Neuronal stem cell (in vitro differentiated cells): ENCODE results near the gene RALGAPA2.

ENCODE experiments used
- DNase-seq: peaks from one replicate; pipeline ENCODE4 v3.0.0-alpha.2; 2013; ENCODE audit warnings: low spot score
- H2AFZ ChIP-seq: one replicate; pipeline ENCODE4 v1.6.1; 2013; ENCODE audit warnings: mild to moderate bottlenecking, low read length, inconsistent platforms
- H2AK5ac ChIP-seq: 2 replicates; pipeline ENCODE4 v1.6.1; 2013; ENCODE audit warnings: low read depth, mild to moderate bottlenecking, inconsistent platforms, low read length, moderate library complexity, mixed read lengths
- H2BK120ac ChIP-seq: 2 replicates; pipeline ENCODE4 v1.6.1; 2013; ENCODE audit warnings: low read depth, mild to moderate bottlenecking, inconsistent platforms, low read length, moderate library complexity, mixed read lengths
- H2BK12ac ChIP-seq: one replicate; pipeline ENCODE4 v1.6.1; 2013; ENCODE audit warnings: low read length, inconsistent platforms
- H2BK15ac ChIP-seq: 2 replicates; pipeline ENCODE4 v1.6.1; 2013; ENCODE audit warnings: mild to moderate bottlenecking, low read length, inconsistent platforms, mixed read lengths
- H2BK5ac ChIP-seq: one replicate; pipeline ENCODE4 v1.6.1; 2013; ENCODE audit warnings: inconsistent platforms, mild to moderate bottlenecking, low read length, moderate library complexity
- H3K14ac ChIP-seq: one replicate; pipeline ENCODE4 v1.6.1; 2013; ENCODE audit warnings: low read length, inconsistent platforms
- H3K18ac ChIP-seq: 2 replicates; pipeline ENCODE4 v1.6.1; 2013; ENCODE audit warnings: low read length, inconsistent platforms
- H3K23ac ChIP-seq: 2 replicates; pipeline ENCODE4 v1.6.1; 2013; ENCODE audit warnings: low read depth, mild to moderate bottlenecking, mixed read lengths, low read length, inconsistent platforms; ENCODE audit not compliant: poor library complexity
- H3K27ac ChIP-seq: replicated peaks from 3 replicates; pipeline ENCODE4 v1.5.1; 2013; ENCODE audit warnings: low read length, inconsistent platforms
- H3K27me3 ChIP-seq, 3 experiments: 2 replicates each; pipeline ENCODE4 v1.6.1; 2013; ENCODE audit warnings: low read length in 3 of 3, mild to moderate bottlenecking in 2 of 3, inconsistent platforms in 1 of 3, low read depth in 1 of 3, mixed read lengths in 1 of 3, moderate library complexity in 1 of 3; ENCODE audit not compliant: control insufficient read depth in 3 of 3, insufficient read depth in 3 of 3
- H3K36me3 ChIP-seq, 2 donors: replicated peaks in 1 of 2; 2 replicates each; pipeline ENCODE4 v1.6.1; 2013; ENCODE audit warnings: low read length in 2 of 2; ENCODE audit not compliant: control insufficient read depth in 2 of 2, insufficient read depth in 2 of 2
- H3K4ac ChIP-seq: 2 replicates; pipeline ENCODE4 v1.6.1; 2013; ENCODE audit warnings: inconsistent platforms, mild to moderate bottlenecking, low read length, moderate library complexity
- H3K4me1 ChIP-seq, 2 donors: 1 replicate in 1 of 2; 2 replicates in 1 of 2; pipeline ENCODE4 v1.6.1; 2013; ENCODE audit warnings: low read length in 2 of 2, low read depth in 1 of 2; ENCODE audit not compliant: control insufficient read depth in 2 of 2, insufficient read depth in 1 of 2
- H3K4me2 ChIP-seq: one replicate; pipeline ENCODE4 v1.6.1; 2013; ENCODE audit warnings: mild to moderate bottlenecking, low read length, inconsistent platforms; ENCODE audit not compliant: insufficient read depth, poor library complexity, severe bottlenecking
- H3K4me3 ChIP-seq, 2 donors: 2 replicates each; pipeline ENCODE4 v1.5.1; 2013; ENCODE audit warnings: low read length in 2 of 2, mild to moderate bottlenecking in 2 of 2, inconsistent platforms in 1 of 2, moderate library complexity in 1 of 2
- H3K79me1 ChIP-seq: one replicate; pipeline ENCODE4 v1.6.1; 2013; ENCODE audit warnings: low read depth, mild to moderate bottlenecking, inconsistent platforms, low read length, moderate library complexity
- H3K9ac ChIP-seq: one replicate; pipeline ENCODE4 v1.6.1; 2013; ENCODE audit warnings: mild to moderate bottlenecking, low read depth, low read length, inconsistent platforms; ENCODE audit not compliant: poor library complexity
- H3K9me3 ChIP-seq, 2 donors: replicated peaks in 1 of 2; 2 replicates each; pipeline versions ENCODE3 to v1.6.1; 2013; ENCODE audit warnings: low read length in 2 of 2, mild to moderate bottlenecking in 2 of 2, inconsistent platforms in 1 of 2, low read depth in 1 of 2, mixed read lengths in 1 of 2, moderate library complexity in 1 of 2; ENCODE audit not compliant: control insufficient read depth in 2 of 2, insufficient read depth in 1 of 2
- H4K8ac ChIP-seq: one replicate; pipeline ENCODE4 v1.6.1; 2013; ENCODE audit warnings: low read depth, mild to moderate bottlenecking, inconsistent platforms, low read length, moderate library complexity
- H4K91ac ChIP-seq: one replicate; pipeline ENCODE4 v1.6.1; 2013; ENCODE audit warnings: low read length, low read depth, mild to moderate bottlenecking, inconsistent platforms; ENCODE audit not compliant: poor library complexity
- WGBS, 2 donors: extraction: QIAGEN DNeasy Blood & Tissue Kit; methylation state at CpG; one replicate each; pipeline ENCODE4 v1.1.7; 2013; ENCODE audit warnings: missing lambda C conversion rate in 2 of 2, mixed read lengths in 1 of 2; ENCODE audit not compliant: insufficient read length in 2 of 2, insufficient replicate concordance in 1 of 2; ENCODE audit errors: extremely low coverage in 2 of 2; 5-methylcytosine and 5-hydroxymethylcytosine counted together

The RALGAPA2 gene

GRCh38 chr20:20398123-20398522, 314.3 kb downstream of the RALGAPA2 start:
- Histone ChIP-seq H3K4me3 (no peak overlapping the region), H3K14ac (no peak overlapping the region)
- no CpG with 5 or more reads among the region's 7 CpGs for WGBS, 2 donors

GRCh38 chr20:20396794-20397193, 315.6 kb downstream of the RALGAPA2 start:
- no peak overlapping the region for H3K27ac ChIP-seq
- no peak overlapping the region for H4K91ac ChIP-seq
- no peak overlapping the region for H3K4ac ChIP-seq
- H3K4me3 ChIP-seq, result no peak overlapping the region
- WGBS, 2 donors, result no CpG with 5 or more reads among the region's 3 CpGs
- H2AFZ ChIP-seq, result no peak overlapping the region
- H3K79me1 ChIP-seq, result no peaks in the 10 kb centered on the region
- no peak overlapping the region for H3K4me2 ChIP-seq
- H2BK5ac ChIP-seq, result no peak overlapping the region
- H3K18ac ChIP-seq, result no peak overlapping the region
- no peaks in the 10 kb centered on the region for H3K9me3 ChIP-seq
- no peak overlapping the region for H3K14ac ChIP-seq
- H2BK12ac ChIP-seq, result no peak overlapping the region
- H4K8ac ChIP-seq, result no peak overlapping the region
- DNase-seq, result no peak
- no peak overlapping the region for H2BK15ac ChIP-seq
- peaks cover 17 to 21% of the 10 kb centered on the region in 2 donors for H3K4me1 ChIP-seq
- no peak overlapping the region for H3K9ac ChIP-seq
- no peak overlapping the region for H2AK5ac ChIP-seq
- H2BK120ac ChIP-seq, result no peak overlapping the region
- H3K23ac ChIP-seq, result no peak overlapping the region
- H3K36me3 ChIP-seq, result peaks cover 2 to 4% of the 10 kb centered on the region in 2 donors
- peaks cover 0 to 32% (median 0%) of the 10 kb centered on the region in 3 experiments for H3K27me3 ChIP-seq

More at GRCh38 chr20:20398123-20398522, 314.3 kb downstream of the RALGAPA2 start:
- no peak overlapping the region for H3K23ac ChIP-seq
- no peak overlapping the region for H3K4ac ChIP-seq
- DNase-seq, result no peak
- peaks cover 17 to 21% of the 10 kb centered on the region in 2 donors for H3K4me1 ChIP-seq
- H2BK120ac ChIP-seq, result no peak overlapping the region
- H4K8ac ChIP-seq, result no peak overlapping the region
- H3K9ac ChIP-seq, result no peak overlapping the region
- no peak overlapping the region for H4K91ac ChIP-seq
- H3K27ac ChIP-seq, result no peak overlapping the region
- no peaks in the 10 kb centered on the region for H3K36me3 ChIP-seq
- no peak overlapping the region for H2AK5ac ChIP-seq
- no peak overlapping the region for H2BK15ac ChIP-seq
- H3K79me1 ChIP-seq, result no peaks in the 10 kb centered on the region
- H3K9me3 ChIP-seq, result no peaks in the 10 kb centered on the region
- H3K18ac ChIP-seq, result no peak overlapping the region
- no peak overlapping the region for H2BK5ac ChIP-seq
- peaks cover 0 to 27% (median 0%) of the 10 kb centered on the region in 3 experiments for H3K27me3 ChIP-seq
- no peak overlapping the region for H2BK12ac ChIP-seq
- no peak overlapping the region for H3K4me2 ChIP-seq
- no peak overlapping the region for H2AFZ ChIP-seq

GRCh38 chr20:20395903-20396568, 316.4 kb downstream of the RALGAPA2 start:
- no peaks in the 10 kb centered on the region for H3K79me1 ChIP-seq
- H3K23ac ChIP-seq, result no peak overlapping the region
- H4K91ac ChIP-seq, result no peak overlapping the region
- DNase-seq, result peak; percentile 88
- H3K14ac ChIP-seq, result no peak overlapping the region
- no peak overlapping the region for H2BK12ac ChIP-seq
- peaks cover 2 to 4% of the 10 kb centered on the region in 2 donors for H3K36me3 ChIP-seq
- no peak overlapping the region for H4K8ac ChIP-seq
- no peak overlapping the region for H3K4ac ChIP-seq
- no peaks in the 10 kb centered on the region for H3K9me3 ChIP-seq
- no peak overlapping the region for H2BK120ac ChIP-seq
- peak overlapping the region; percentile 44 for H3K18ac ChIP-seq
- H2AFZ ChIP-seq, result peak overlapping the region; percentile 64
- H2BK15ac ChIP-seq, result no peak overlapping the region
- H2BK5ac ChIP-seq, result no peak overlapping the region
- H3K4me2 ChIP-seq, result no peak overlapping the region
- H3K4me1 ChIP-seq, result peaks cover 17 to 21% of the 10 kb centered on the region in 2 donors
- WGBS, 2 donors, result no CpG with 5 or more reads among the region's 29 CpGs
- no peak overlapping the region for H3K9ac ChIP-seq
- peaks cover 0 to 34% (median 0%) of the 10 kb centered on the region in 3 experiments for H3K27me3 ChIP-seq
- H3K27ac ChIP-seq, result no peak overlapping the region
- H3K4me3 ChIP-seq, result peak overlapping the region in 1 of 2 donors; percentile 7
- H2AK5ac ChIP-seq, result no peak overlapping the region

- Histone ChIP-seq H3K4me2 (no peak overlapping the region), H3K36me3 (peaks cover 2 to 4% of the 10 kb centered on the region in 2 donors), H3K4me1 (peaks cover 17 to 19% of the 10 kb centered on the region in 2 donors), H3K27me3 (peaks cover 0 to 33% (median 0%) of the 10 kb centered on the region in 3 experiments), H3K27ac (no peak overlapping the region), H3K4me3 (no peak overlapping the region), H4K8ac (no peak overlapping the region), H3K23ac (no peak overlapping the region), H2BK15ac (no peak overlapping the region), H3K9me3 (no peaks in the 10 kb centered on the region), H2BK120ac (no peak overlapping the region), H3K79me1 (no peaks in the 10 kb centered on the region), H3K14ac (no peak overlapping the region), H3K18ac (peak overlapping the region; percentile 6), H3K4ac (no peak overlapping the region), H2AK5ac (no peak overlapping the region), H2AFZ (no peak overlapping the region), H2BK12ac (no peak overlapping the region), H2BK5ac (no peak overlapping the region), H3K9ac (no peak overlapping the region), H4K91ac (no peak overlapping the region)
- DNase-seq, result no peak
- WGBS, 2 donors, result no CpG with 5 or more reads among the region's 12 CpGs
These were observed 317.4 kb downstream of the RALGAPA2 start for GRCh38 chr20:20395087-20395486.
